Stimulated activated CD4-positive, alpha-beta T cell treated with anti-CD3 and anti-CD28 coated beads, Interleukin-2, amount 100 ng/mL, for 24 hours (primary cell): ENCODE data around the gene PRPH.

Experiments used
- DNase-seq, 2 donors: peaks; one replicate each; pipeline ENCODE4 v3.0.0-alpha.2; 2020

PRPH gene

DNA sequence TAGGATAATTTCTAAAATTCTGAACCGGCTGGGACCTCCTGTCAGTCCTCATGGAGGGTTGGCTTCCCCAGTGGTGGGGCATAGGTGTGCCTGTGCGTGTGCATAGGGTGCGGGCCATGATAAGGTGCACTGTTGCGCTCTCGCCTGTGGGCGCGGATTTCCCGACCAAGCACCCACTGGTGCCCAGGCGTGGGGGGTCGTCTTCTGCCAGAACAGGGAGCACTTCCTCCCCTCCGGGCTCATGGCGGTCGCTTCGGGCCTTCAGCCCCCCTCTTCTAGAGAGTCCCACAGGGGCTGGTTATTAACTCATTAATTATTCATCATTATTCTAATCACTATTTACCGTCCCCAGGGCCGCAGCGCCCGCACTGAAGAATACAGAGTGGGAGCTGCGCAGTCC is 39.3 kb downstream of the PRPH start:
- no peak for DNase-seq

DNA sequence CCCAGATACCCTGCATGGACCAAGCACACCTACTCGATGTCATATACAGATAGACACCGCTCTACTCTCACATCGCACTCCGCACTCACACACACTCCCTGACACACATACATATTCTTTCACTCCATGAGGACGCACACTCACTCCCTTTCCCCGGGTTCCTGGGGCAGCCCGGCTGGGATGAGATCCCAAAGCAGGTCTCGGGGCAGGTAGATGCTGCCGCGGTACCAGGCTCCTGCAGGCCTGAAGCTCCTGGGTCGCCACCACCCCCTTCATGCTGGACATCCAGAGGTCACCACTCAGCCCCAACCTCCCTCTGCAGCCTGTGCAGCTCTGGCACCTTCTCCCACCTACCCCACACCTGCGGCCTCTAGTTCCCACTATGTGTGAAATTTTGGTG is 39.7 kb downstream of the PRPH start:
- no peak for DNase-seq

- no peak for DNase-seq
Measured at GRCh38 chr12:49335118-49335954, 40.4 kb downstream of the PRPH start.

DNA sequence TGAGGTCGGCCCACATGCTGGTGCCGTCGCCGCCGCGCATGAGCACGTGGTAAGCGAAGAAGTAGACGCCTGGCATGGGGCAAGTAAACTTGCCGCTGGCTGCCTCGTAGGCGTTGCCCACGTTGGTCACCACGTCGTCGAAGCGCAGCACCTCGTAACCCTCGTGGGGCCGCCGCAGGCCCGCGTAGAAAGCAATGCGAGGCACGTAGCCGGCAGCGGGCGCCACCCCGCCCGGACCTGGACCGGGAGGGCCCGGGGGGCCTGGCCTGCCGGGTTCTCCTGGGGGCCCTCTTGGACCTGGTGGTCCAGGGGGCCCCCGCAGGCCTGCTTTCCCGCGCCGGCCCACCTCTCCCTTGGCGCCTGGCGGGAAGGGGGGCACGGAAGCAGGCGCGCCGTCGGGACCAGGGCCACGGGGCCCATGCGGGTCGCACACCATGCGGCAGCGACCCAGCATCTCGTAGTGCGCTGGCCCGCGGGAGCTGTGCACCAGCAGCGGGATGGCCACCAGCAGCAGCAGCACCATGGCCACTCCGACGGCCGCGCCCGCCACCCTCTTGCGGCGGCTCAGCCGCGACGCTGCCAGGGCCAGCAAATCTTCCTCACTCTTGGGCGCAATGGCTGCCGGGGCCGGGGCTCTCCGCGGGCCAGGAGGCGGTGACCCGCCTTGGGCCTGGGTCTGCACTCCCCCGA is 41.2 kb downstream of the PRPH start:
- DNase-seq, result no peak

- DNase-seq, result peak; percentile 92 to 93
Measured at GRCh38 chr12:49336645-49337584, 42.0 kb downstream of the PRPH start, which contains the start of gene C1QL4. Gene C1QL4, minus strand, starts transcription at chr12:49337188. Its CDS starts 711 bp downstream, at chr12:49336477.

DNA sequence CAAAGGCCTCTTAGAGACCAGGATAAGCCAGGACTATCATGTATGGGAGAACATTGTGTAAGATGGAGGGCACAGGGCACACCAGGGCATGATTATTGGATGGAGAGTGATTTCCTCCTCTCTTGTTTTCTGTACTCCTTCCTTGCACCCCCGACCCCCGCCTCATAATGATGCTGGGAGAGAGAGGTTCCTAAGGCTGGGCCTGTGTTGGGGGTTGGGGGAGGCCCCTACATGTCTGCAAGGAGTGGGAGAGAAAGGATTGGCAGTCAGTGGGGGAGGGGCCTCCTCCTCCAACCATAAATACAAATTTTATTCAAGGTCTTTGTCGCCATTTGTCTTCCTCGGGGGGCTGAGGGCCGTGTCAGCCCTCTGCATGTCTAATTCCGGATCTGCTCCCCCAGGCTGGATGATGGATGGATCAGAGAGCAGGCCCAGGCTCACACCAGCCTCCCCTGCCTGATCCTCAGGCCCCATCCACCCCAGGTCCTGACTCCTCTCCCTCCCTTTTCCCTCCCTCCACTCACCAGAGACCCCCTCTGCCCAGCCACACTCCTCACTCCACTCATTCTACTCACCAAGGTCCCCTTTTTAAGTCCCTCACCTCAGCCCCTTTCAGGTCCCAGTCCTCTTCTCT is 44.0 kb downstream of the PRPH start:
- DNase-seq, result no peak

DNA sequence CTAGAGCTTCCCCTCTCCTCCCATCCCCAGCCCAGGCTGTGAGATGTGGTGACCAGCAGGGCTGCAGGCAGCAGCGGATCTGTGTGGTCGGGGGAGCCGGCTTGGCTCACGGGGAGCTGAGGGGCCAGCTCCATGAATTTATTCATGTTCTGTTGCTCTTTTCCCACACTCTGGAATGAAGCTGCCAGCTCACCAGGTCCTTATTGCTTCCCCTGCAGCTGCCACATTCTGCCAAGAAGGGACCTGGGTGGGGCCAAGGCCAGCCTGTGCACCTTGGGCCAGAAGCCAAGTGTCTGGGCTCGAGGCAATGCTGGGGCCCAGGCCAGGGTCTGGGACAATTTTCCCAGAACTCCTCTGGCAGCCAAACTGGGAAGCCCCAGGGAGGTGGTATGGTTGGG is 44.5 kb downstream of the PRPH start:
- no peak for DNase-seq

DNA sequence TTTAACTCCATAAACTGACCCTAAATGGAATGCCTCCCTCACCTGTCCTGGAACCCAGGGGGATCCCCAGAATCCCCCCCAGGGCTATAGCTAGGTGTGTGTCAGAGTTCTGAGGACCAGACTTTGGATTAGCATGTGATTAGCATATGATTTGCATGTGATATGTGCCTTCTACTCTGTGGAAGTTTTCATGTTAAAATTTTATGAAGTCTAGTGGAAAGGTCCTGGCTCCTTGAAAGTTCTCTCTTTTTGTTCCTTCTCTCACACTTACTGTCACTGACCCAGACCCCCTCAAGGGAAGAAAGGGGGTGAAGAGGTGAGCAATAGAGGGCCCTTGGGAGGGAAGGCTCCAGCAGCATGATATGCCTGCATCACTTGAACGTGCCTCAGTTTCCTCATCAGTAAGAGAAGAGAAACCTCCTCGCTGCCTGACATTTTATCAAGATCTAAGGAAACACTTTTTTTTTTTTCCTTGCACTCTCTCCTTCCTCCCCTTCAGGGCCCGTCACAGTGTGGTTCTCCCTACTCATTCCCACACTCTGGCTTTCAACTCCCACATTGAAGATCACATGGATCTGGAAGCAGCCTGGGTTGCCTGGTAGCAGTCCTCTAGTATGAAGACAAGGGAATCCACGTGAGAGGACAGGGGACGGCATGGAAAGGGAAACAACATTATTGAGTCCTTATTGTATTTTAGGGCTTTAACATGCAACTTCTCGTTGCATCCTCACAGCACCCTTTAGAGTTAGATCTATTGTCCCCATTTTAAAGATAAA is 45.3 kb downstream of the PRPH start:
- DNase-seq, result no peak

DNA sequence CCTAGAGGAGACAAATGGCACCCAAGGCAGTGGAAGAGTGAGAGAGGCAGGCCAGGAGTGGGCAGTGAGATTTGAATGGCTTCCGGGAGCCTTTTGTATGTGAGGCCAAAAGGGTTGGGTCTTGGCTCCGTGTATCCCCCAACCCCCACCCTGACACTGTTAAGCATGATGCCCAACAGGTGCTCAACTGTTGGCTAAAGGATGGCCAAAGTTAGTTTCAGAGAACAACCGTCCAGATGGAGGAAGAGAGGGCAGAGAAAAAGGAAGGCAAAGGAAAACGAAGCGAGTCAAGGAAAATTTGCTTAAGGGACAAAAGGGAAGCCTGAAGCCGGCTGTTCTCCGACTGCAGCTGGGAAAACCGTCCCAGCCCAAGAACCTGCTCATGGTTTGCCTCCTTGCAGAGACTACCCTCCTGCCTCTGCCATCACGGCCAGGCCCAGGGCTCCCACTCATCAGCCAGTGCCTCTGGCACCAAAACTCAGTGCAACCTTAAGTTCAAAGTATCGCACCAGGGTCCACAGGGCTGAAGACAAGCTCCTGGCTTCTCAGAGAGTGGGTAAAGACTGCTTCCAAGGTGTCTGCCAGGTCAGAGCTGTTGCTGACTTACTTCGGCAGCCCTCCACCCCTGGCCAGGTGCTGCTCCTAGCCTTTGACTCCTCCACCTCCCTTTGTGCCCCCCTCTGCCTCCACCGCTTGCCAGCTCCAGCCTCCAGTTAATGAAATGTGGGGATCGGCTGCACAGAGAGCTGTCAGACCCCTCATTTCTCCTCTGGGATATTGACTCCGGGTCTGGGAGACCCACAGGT is 46.2 kb downstream of the PRPH start:
- no peak for DNase-seq

DNA sequence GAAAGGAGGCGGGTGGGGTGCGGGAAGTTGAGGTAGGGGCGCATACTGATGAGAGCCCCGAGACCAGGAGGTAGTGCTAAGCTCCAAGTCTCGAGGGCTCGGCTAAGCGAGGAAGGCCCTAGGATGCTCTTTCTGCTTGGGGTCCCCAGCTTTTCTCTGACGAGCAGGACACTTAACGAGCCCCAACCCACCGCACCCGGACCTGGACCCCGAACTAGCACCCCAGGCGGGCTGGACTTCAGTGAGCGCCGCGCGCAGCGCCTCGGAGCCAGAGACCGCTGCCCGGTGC is 46.8 kb downstream of the PRPH start:
- DNase-seq, result no peak

DNA sequence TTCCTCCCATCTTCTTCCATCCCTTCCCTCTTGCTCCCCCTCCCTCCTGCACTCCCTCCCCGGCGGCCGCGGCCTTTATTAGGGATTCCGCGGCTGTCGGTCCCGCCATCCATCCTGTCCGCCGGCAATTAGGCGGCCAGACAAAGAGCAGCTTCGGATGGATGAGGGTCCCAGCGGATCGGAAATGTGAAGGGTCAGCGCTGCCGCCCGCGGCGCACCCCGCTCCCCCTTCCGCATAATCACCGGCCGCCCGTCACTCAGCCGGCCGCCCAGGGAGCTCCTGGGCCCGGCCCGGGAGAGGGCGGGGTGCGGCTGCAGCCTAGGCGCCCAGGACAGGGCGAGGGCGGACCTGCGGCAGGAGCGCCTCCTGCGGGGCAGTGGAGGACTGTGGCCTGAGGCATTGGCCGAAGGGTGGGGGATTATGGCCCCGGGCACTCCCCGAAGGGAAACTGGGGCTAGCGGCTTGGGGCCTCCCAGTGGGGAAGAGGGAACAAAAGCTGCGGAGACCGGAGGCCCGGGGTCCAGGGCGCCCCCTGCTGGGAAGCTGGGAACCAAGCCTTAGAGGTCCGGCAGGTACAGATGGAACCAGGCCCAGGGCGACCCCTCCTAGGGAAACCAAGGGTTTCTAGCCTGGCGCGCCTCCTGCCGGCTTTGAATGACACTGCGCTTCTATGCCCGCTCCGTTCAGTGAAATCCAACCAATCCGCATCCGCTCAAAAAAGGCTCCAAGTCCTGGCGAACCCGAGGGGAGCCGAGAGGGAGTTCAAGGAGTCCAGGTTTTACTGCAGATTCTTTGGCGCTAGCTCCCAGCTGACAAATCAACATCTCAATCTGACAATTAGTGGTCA is 47.3 kb downstream of the PRPH start:
- DNase-seq, result peak; percentile 82 to 91

- peak; percentile 44 to 68 for DNase-seq
Measured at GRCh38 chr12:49342914-49343731, 48.2 kb downstream of the PRPH start.

DNA sequence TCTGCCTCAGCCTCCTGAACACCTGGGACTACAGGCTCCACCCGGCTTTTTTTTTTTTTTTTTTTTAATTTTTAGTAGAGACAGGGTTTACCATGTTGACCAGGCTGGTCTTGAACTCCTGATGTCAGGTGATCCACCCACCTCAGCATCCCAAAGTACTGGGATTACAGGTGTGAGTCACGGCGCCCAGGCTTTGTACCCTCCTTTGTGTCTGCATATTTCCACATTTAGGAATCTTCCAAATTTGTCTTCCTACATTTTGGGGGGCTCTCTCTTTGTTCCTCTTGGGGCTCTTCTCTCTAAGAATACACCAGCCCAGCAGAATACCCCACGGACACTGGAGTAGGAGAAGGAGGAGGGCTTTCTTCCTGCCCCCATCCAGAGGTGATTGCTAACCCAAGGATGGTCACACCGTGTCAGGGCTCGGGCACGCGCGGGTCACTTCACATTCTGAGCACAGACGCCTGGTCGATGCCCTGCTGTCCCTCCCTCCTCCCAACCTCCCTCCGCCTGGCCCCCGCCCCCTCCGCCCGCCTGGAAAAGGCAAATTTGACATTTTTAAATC is 49.6 kb downstream of the PRPH start:
- DNase-seq, result no peak

DNA sequence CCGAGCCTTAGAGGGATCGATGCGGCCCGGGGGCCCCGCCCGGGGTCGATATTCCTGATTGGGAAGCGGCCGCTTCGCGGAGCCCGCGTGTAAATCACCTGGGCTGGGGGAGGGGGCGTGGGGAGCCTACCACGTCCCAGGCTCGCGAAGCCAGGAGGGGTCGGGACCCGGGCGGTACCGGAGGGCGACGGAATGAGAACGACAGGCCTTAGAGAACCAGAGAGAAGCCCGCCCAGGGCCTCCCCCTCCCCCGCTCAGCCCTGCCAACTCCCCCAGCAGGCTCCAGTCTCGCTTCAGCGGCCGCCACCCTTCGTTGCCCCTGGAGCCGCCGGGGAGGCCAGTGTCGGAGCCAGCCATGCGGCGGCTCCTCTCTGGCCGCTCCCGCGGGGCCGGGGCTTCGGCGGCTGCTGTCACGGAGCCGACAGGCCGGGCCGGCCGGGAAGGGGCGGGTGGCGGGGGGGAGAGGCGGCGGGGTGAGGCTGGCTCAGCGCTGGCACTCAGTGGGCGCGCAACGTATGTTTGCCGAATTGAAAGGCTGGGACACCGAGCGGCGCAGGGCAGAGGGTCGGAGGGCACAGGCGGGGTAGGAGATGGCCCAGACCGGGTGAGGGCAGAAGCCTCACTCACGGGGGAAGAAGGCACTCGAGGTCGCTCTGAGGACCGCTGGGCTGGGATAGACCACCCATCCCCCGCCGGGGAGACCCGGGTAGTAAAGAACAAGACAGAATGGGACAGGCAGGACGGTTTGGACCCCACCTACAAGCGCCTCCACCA is 50.3 kb downstream of the PRPH start:
- DNase-seq, result peak in 1 of 2 donors; percentile 33

DNA sequence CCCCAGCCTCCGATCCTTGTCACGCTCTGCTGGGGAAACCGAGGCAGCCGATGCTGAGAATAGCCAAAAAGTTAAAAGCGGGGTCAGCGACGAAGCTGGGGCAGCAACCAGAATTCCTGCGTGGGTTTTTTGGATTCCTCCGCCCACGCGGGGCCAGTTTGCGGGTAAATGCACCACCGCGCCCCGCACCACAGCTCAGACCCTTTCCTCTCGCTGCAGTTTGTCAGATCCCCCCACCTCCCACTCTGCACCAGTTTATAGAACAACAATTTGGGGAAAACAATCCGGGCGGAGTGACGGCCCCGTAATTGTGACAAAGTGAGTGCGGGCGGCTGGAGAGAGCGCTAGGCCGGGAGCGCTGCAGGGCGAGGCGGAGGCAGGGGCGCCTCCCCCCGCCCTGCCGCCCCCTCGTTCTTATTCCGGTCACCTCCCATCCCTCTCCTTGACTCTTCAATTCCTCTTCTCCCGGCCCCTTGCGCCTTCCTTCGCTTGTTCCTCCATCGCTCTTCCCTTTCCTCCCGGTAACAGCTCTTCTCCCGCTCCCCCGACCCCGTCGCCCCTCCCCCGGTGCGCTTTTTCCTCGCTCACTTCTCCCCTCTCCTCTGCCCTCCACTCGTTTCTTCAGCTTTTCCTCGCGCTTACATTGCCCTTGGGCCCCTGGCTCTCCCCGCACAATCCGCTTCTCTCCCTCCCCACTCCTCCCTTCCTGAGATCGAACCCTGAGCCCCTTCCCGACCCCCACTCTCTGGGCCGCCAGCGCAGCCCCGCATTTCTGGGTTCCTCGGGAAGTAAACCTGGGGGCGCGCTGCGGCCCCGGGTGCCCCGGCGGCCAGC is 51.1 kb downstream of the PRPH start:
- DNase-seq, result no peak

DNA sequence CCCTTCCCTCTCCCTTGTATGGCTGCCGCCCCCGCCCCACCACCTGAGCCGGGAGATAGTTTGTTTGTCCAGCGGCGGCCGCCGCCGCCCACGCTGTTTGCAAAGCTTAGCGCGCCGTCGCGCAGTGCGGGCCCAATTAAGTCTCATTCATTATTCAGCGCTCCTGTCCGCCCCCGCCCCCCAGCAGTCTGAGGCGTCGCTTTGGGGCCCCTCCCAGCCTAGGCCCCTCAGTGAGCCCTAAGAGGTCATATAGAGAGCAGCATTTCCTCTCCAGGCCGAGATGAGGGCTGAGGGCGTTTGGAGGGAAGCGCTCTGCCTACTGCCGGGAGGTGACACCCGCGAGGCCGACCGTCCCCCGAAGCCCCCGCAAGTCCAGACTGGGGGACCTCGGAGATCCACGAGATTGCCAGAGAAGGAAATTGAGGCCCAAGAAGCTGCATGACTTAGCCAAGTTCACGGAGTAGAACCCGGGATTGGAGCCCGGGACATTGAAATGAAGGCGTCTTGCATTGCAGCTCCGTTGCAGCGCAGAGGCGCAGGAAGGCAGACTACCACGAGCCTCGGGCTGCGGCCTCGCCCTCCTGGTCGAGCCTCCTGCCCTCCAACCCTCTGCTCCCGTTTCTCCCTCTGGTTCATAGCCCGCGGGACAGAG is 51.8 kb downstream of the PRPH start, which contains the start of gene DNAJC22:
Gene DNAJC22, plus strand, starts transcription at position 230 of the 652 bp plus-strand sequence. CDS start 1,985 bp downstream, outside the sequence.
- peak; percentile 40 to 41 for DNase-seq
